HL-60 (cell line): ENCODE data around the gene TNFRSF8.

Source experiments
- CTCF ChIP-seq: IDR thresholded peaks from one replicate; pipeline ENCODE4 v1.5.1; 2011; ENCODE audit warnings: low read length, control low read depth, inconsistent platforms; ENCODE audit not compliant: insufficient read depth
- GABPA ChIP-seq: IDR thresholded peaks from 2 replicates; pipeline ENCODE4 v1.6.1; 2012; ENCODE audit warnings: low read depth
- POLR2AphosphoS5 ChIP-seq: IDR thresholded peaks from 2 replicates; pipeline ENCODE4 v1.6.1; 2012; ENCODE audit warnings: low read depth
- TF ChIP-seq, protein P1 (sequence below): IDR thresholded peaks from 2 replicates; pipeline ENCODE4 v1.6.1; 2012; ENCODE audit warnings: low read depth; ENCODE audit not compliant: insufficient replicate concordance

DNA sequence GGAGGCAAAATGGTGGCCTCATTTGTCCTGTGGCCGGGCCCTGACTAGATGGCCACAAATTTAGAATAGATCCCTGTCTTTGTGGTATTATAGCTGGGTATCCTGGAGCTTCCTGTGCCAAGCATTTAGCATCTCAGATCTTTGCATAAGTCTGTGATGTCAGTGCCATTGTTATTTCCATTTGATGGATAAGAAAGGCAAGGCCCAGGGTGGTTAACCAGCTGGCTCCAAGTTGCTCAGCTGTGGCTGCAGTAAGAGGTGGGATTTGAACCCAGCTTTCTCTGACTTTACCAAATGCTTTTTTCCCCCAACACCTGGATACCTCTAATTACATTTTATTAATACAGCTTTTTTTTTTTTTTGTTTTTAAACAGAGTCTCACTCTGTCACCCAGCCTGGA lies 11.7 kb upstream of the TNFRSF8 start:
- TF ChIP-seq CTCF: no peak
- no peak for TF ChIP-seq POLR2AphosphoS5
- TF ChIP-seq, protein P1, sequence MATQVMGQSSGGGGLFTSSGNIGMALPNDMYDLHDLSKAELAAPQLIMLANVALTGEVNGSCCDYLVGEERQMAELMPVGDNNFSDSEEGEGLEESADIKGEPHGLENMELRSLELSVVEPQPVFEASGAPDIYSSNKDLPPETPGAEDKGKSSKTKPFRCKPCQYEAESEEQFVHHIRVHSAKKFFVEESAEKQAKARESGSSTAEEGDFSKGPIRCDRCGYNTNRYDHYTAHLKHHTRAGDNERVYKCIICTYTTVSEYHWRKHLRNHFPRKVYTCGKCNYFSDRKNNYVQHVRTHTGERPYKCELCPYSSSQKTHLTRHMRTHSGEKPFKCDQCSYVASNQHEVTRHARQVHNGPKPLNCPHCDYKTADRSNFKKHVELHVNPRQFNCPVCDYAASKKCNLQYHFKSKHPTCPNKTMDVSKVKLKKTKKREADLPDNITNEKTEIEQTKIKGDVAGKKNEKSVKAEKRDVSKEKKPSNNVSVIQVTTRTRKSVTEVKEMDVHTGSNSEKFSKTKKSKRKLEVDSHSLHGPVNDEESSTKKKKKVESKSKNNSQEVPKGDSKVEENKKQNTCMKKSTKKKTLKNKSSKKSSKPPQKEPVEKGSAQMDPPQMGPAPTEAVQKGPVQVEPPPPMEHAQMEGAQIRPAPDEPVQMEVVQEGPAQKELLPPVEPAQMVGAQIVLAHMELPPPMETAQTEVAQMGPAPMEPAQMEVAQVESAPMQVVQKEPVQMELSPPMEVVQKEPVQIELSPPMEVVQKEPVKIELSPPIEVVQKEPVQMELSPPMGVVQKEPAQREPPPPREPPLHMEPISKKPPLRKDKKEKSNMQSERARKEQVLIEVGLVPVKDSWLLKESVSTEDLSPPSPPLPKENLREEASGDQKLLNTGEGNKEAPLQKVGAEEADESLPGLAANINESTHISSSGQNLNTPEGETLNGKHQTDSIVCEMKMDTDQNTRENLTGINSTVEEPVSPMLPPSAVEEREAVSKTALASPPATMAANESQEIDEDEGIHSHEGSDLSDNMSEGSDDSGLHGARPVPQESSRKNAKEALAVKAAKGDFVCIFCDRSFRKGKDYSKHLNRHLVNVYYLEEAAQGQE: no peak
- TF ChIP-seq GABPA: no peak
